Natural killer cell (primary cell): Measurements from ENCODE around the gene CHST3. TPM values are rescaled to one million over a fixed set of nuclear protein-coding genes. Genes with fewer than 3 reads are reported as not detected.
A peak's percentile ranks its signal among the peaks of the same experiment; 100 is the strongest.

Source experiments
- ATAC-seq, 3 donors: fragments of 150-1000 bp in 2 of 3; fragments of 200-7000 bp in 1 of 3; cut with Tn5 transposase; 1 replicate in 1 of 3; 2 replicates in 2 of 3; pipeline ENCODE4 v1.10.0; 2021; ENCODE audit warnings: mild to moderate bottlenecking in 2 of 3, moderate library complexity in 2 of 3
- DNase-seq, 2 donors: peaks; one replicate each; pipeline versions ENCODE4 v3.0.0 to v3.0.0-alpha.2; 2013 to 2021; ENCODE audit warnings: mixed read lengths in 1 of 2
- H3K27ac ChIP-seq: one replicate; pipeline ENCODE4 v1.5.1; 2013; ENCODE audit warnings: mild to moderate bottlenecking, low read length
- H3K27me3 ChIP-seq: one replicate; pipeline ENCODE4 v1.6.1; 2013; ENCODE audit warnings: low read length; ENCODE audit not compliant: control insufficient read depth, insufficient read depth
- H3K36me3 ChIP-seq: one replicate; pipeline ENCODE4 v1.6.1; 2013; ENCODE audit warnings: low read length; ENCODE audit not compliant: control insufficient read depth, insufficient read depth
- H3K4me1 ChIP-seq: one replicate; pipeline ENCODE4 v1.6.1; 2013; ENCODE audit warnings: low read length; ENCODE audit not compliant: control insufficient read depth, insufficient read depth
- H3K4me3 ChIP-seq: one replicate; pipeline ENCODE4 v1.5.1; 2013; ENCODE audit warnings: low read length
- H3K9me3 ChIP-seq: one replicate; pipeline ENCODE4 v1.6.1; 2013; ENCODE audit warnings: low read length; ENCODE audit not compliant: control insufficient read depth, insufficient read depth
- H3K27ac Mint-ChIP-seq, 2 donors: one replicate each; pipeline ENCODE4 v1.8.0; 2022; ENCODE audit warnings: mild to moderate bottlenecking in 2 of 2, mixed read lengths in 2 of 2, moderate library complexity in 1 of 2
- H3K27me3 Mint-ChIP-seq, 2 donors: one replicate each; pipeline ENCODE4 v1.8.0; 2022; ENCODE audit warnings: low read depth in 2 of 2, mixed read lengths in 2 of 2
- H3K36me3 Mint-ChIP-seq: one replicate; pipeline ENCODE4 v1.8.0; 2022; ENCODE audit warnings: mixed read lengths
- H3K4me1 Mint-ChIP-seq, 2 donors: one replicate each; pipeline ENCODE4 v1.8.0; 2022; ENCODE audit warnings: mixed read lengths in 2 of 2
- H3K4me3 Mint-ChIP-seq: one replicate; pipeline ENCODE4 v1.8.0; 2022; ENCODE audit warnings: mild to moderate bottlenecking, moderate library complexity, mixed read lengths
- H3K9me3 Mint-ChIP-seq, 2 donors: one replicate each; pipeline ENCODE4 v1.8.0; 2022; ENCODE audit warnings: mixed read lengths in 2 of 2
- WGBS: methylation state at CpG from one replicate; pipeline ENCODE4 v1.1.7; 2013; ENCODE audit warnings: missing lambda C conversion rate; ENCODE audit not compliant: insufficient coverage; 5-methylcytosine and 5-hydroxymethylcytosine counted together
- intact Hi-C: fragments of 100-400 bp; cut with micrococcal nuclease; formaldehyde crosslinking; loops from one replicate; pipeline ENCODE4 v1.14.2; 2022
- total RNA-seq, 4 donors: library from RNA; stranded (reverse); fragments of 120-200 nt in 1 of 4; gene quantifications; one replicate each; pipeline versions ENCODE4 v1.2.3 to v1.2.4, GENCODE V29; 2013 to 2022
- TF ChIP-seq, protein P1 (sequence below): fragments of 200-600 bp; IDR thresholded peaks from one replicate; pipeline ENCODE4 v1.8.0; 2022; ENCODE audit warnings: antibody characterized with exemption

Gene CHST3
- total RNA-seq, 3 donors from 2014 or later (not counting 1 experiment from before 2014, with no cell fraction given): not detected

DNA sequence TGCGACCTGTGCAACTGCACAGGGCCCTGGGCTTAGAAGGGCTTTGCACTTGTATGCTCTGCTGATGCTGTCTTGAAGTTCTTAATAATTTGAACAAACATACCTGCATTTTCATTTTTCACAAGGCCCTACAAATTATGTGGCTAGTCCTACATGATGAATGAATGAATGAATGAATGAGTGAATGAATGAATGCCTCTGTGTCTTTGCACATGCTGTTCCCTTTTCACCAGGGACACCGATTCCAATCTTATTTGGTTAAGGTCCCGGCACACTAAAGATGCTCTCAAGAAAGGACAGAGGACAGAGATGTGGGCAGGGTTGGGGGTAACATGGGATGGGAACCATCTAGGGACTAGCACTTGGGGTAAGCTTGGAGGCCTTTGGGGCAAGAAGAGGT is 39.4 kb upstream of the CHST3 start:
- Histone ChIP-seq H3K27me3 (no peaks in the 10 kb centered on the region), H3K27ac (no peak overlapping the region), H3K4me3 (no peak overlapping the region), H3K36me3 (no peaks in the 10 kb centered on the region), H3K9me3 (no peaks in the 10 kb centered on the region), H3K4me1 (no peaks in the 10 kb centered on the region)
- DNase-seq: no peak
- Mint-ChIP-seq H3K27ac (no peak overlapping the region), H3K4me1 (no peaks in the 10 kb centered on the region), H3K4me3 (no peak overlapping the region), H3K27me3 (peaks cover 0 to 10% of the 10 kb centered on the region in 2 donors), H3K36me3 (no peaks in the 10 kb centered on the region), H3K9me3 (no peaks in the 10 kb centered on the region)
- 93% methylated on average over 3 of the region's 3 CpGs for WGBS
- TF ChIP-seq, protein P1, sequence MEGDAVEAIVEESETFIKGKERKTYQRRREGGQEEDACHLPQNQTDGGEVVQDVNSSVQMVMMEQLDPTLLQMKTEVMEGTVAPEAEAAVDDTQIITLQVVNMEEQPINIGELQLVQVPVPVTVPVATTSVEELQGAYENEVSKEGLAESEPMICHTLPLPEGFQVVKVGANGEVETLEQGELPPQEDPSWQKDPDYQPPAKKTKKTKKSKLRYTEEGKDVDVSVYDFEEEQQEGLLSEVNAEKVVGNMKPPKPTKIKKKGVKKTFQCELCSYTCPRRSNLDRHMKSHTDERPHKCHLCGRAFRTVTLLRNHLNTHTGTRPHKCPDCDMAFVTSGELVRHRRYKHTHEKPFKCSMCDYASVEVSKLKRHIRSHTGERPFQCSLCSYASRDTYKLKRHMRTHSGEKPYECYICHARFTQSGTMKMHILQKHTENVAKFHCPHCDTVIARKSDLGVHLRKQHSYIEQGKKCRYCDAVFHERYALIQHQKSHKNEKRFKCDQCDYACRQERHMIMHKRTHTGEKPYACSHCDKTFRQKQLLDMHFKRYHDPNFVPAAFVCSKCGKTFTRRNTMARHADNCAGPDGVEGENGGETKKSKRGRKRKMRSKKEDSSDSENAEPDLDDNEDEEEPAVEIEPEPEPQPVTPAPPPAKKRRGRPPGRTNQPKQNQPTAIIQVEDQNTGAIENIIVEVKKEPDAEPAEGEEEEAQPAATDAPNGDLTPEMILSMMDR: no peak
- intact Hi-C loops: no loop called here
- ATAC-seq: no peak

DNA sequence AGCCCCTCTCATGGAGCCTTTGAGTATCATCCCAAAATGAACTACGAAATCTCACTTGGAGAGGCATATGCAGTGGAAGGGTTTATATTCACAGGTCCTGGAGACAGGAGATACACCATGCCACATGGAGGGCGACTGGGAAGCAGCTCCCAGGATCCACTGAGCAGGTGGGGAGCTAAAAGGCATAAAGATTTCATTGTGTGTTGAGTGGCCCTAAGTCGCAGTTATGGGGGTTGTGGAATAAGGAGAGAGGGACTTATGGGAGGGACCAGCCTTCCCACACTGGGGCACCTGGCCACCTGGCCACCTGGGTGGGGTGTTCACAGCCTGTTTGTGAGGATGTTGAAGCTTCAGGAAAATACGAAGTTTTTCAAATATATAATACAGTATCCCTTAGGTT is 37.0 kb upstream of the CHST3 start:
- no peaks in the 10 kb centered on the region for H3K4me1 Mint-ChIP-seq
- peaks cover 3 to 10% of the 10 kb centered on the region in 2 donors for H3K27me3 Mint-ChIP-seq
- H3K27ac Mint-ChIP-seq: no peak overlapping the region
- 60% methylated on average over 2 of the region's 4 CpGs for WGBS
- Histone ChIP-seq H3K27ac (no peak overlapping the region), H3K9me3 (no peaks in the 10 kb centered on the region), H3K27me3 (no peaks in the 10 kb centered on the region), H3K4me1 (no peaks in the 10 kb centered on the region), H3K4me3 (no peak overlapping the region), H3K36me3 (no peaks in the 10 kb centered on the region)
- ATAC-seq (peak in 1 of 3 donors; percentile 10), DNase-seq (no peak)
- intact Hi-C loops: no loop called here
- no peak overlapping the region for H3K4me3 Mint-ChIP-seq
- H3K9me3 Mint-ChIP-seq: no peaks in the 10 kb centered on the region
- H3K36me3 Mint-ChIP-seq: no peaks in the 10 kb centered on the region
- TF ChIP-seq, protein P1: no peak

DNA sequence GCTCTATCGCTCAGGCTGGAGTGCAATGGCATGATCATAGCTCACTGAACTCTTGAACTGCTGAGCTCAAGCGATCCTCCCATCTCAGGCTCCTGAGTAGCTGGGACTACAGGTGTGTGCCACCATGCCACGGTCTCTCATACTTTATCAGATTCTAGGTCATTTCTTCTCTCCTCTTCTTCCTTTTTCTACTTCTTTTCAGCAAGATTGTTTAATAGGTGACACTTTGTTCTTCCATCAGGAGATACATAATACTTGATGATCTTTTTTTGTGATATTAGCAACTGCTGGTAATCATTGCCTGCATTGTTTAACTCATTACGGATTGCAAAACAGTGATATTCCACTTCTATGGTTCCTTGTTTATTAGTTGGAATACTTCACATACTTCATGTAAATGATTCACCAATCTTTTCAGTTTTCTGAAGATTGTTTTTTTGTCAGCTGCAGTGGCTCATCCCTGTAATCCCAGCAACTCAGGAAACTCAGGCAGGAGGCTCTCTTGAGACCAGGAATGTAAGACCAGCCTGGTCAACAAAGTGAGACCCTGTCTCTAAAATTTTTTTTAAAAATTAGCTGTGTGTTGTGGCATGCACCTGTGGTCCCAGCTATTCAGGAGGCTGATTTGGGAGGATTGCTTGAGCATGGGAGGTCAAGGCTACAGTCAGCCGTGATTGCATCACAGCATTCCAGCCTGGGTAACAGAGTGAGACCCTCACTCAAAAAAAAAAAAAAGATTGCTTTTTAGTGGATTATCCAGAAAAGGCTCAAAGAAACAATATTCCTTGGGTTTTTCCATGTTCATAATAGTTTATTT is 36.2 kb upstream of the CHST3 start:
- H3K27ac Mint-ChIP-seq: no peak overlapping the region
- intact Hi-C loops: no loop called here
- ATAC-seq: no peak

More for the DNA sequence above, 36.2 kb upstream of the CHST3 start:
- Histone ChIP-seq H3K27me3 (no peaks in the 10 kb centered on the region), H3K4me3 (no peak overlapping the region), H3K27ac (no peak overlapping the region), H3K36me3 (no peaks in the 10 kb centered on the region), H3K4me1 (no peaks in the 10 kb centered on the region), H3K9me3 (no peaks in the 10 kb centered on the region)
- no peak for DNase-seq
- H3K9me3 Mint-ChIP-seq: no peaks in the 10 kb centered on the region
- H3K36me3 Mint-ChIP-seq: no peaks in the 10 kb centered on the region
- peaks cover 8 to 14% of the 10 kb centered on the region in 2 donors for H3K27me3 Mint-ChIP-seq
- no peaks in the 10 kb centered on the region for H3K4me1 Mint-ChIP-seq
- TF ChIP-seq, protein P1: no peak
- no peak overlapping the region for H3K4me3 Mint-ChIP-seq
- 79% methylated on average over 4 of the region's 5 CpGs for WGBS
